Skin epidermis (tissue), 12 donors: Measurements from ENCODE around the gene TPM1.
A peak's percentile ranks its signal among the peaks of the same experiment; 100 is the strongest.

ENCODE experiments used
- H3K27ac ChIP-seq, 21 experiments: fragments of 200-600 bp; sonication (generic) in 11 of 21; one replicate each; pipeline ENCODE4 v1.5.0; 2020; ENCODE audit warnings: mild to moderate bottlenecking in 3 of 21, inconsistent platforms in 2 of 21, moderate library complexity in 2 of 21
- H3K4me3 ChIP-seq, 7 experiments: fragments of 200-600 bp; sonication (generic) in 2 of 7; one replicate each; pipeline ENCODE4 v1.5.0; 2020; ENCODE audit warnings: inconsistent platforms in 2 of 7, mild to moderate bottlenecking in 2 of 7, moderate library complexity in 1 of 7

The TPM1 gene

GRCh38 chr15:63014578-63014977 is 28.0 kb upstream of the TPM1 start:
- Histone ChIP-seq H3K4me3 (no peak overlapping the region), H3K27ac (peak overlapping the region in 1 of 21 experiments; percentile 37)

- Histone ChIP-seq H3K4me3 (no peak overlapping the region), H3K27ac (peak overlapping the region in 8 of 21 experiments; percentile 1 to 59 (median 34))
Measured at GRCh38 chr15:63015618-63016017, 26.9 kb upstream of the TPM1 start.

GRCh38 chr15:63016234-63016633 is 26.3 kb upstream of the TPM1 start:
- H3K4me3 ChIP-seq, result no peak overlapping the region
- H3K27ac ChIP-seq, result peak overlapping the region in 8 of 21 experiments; percentile 1 to 59 (median 18)

- H3K4me3 ChIP-seq, result no peak overlapping the region
- H3K27ac ChIP-seq, result no peak overlapping the region
Measured at GRCh38 chr15:63018639-63019038, 23.9 kb upstream of the TPM1 start.

GRCh38 chr15:63019511-63020109 is 22.9 kb upstream of the TPM1 start:
- Histone ChIP-seq H3K27ac (peak overlapping the region in 1 of 21 experiments; percentile 36), H3K4me3 (no peak overlapping the region)

GRCh38 chr15:63020128-63020527 is 22.4 kb upstream of the TPM1 start:
- Histone ChIP-seq H3K4me3 (no peak overlapping the region), H3K27ac (peak overlapping the region in 1 of 21 experiments; percentile 24)

- no peak overlapping the region for H3K27ac ChIP-seq
- H3K4me3 ChIP-seq, result no peak overlapping the region
Measured at GRCh38 chr15:63020759-63021430, 21.7 kb upstream of the TPM1 start.

- H3K27ac ChIP-seq, result no peak overlapping the region
Measured at GRCh38 chr15:63022181-63022580, 20.4 kb upstream of the TPM1 start.

GRCh38 chr15:63022663-63023062 is 19.9 kb upstream of the TPM1 start:
- peak overlapping the region in 1 of 21 experiments; percentile 11 for H3K27ac ChIP-seq
- H3K4me3 ChIP-seq, result no peak overlapping the region

More at GRCh38 chr15:63022181-63022580, 20.4 kb upstream of the TPM1 start:
- H3K4me3 ChIP-seq, result no peak overlapping the region

GRCh38 chr15:63023351-63023945 is 19.1 kb upstream of the TPM1 start:
- Histone ChIP-seq H3K4me3 (no peak overlapping the region), H3K27ac (peak overlapping the region in 6 of 21 experiments; percentile 26 to 50 (median 30))

GRCh38 chr15:63025460-63025859 is 17.1 kb upstream of the TPM1 start:
- H3K4me3 ChIP-seq, result no peak overlapping the region
- no peak overlapping the region for H3K27ac ChIP-seq

GRCh38 chr15:63027646-63028045 is 14.9 kb upstream of the TPM1 start:
- Histone ChIP-seq H3K27ac (no peak overlapping the region), H3K4me3 (no peak overlapping the region)

GRCh38 chr15:63028442-63029110 is 14.0 kb upstream of the TPM1 start:
- H3K4me3 ChIP-seq, result no peak overlapping the region
- no peak overlapping the region for H3K27ac ChIP-seq

GRCh38 chr15:63029676-63030075 is 12.9 kb upstream of the TPM1 start:
- Histone ChIP-seq H3K27ac (peak overlapping the region in 2 of 21 experiments; percentile 2 to 26), H3K4me3 (no peak overlapping the region)

- Histone ChIP-seq H3K4me3 (no peak overlapping the region), H3K27ac (peak overlapping the region in 2 of 21 experiments; percentile 2 to 26)
Measured at GRCh38 chr15:63030101-63030551, 12.4 kb upstream of the TPM1 start.

GRCh38 chr15:63034578-63034977 is 8.0 kb upstream of the TPM1 start:
- Histone ChIP-seq H3K27ac (no peak overlapping the region), H3K4me3 (no peak overlapping the region)

- no peak overlapping the region for H3K27ac ChIP-seq
Measured at GRCh38 chr15:63035253-63035652, 7.3 kb upstream of the TPM1 start.

GRCh38 chr15:63035977-63036376 is 6.6 kb upstream of the TPM1 start:
- no peak overlapping the region for H3K4me3 ChIP-seq

More at GRCh38 chr15:63035253-63035652, 7.3 kb upstream of the TPM1 start:
- H3K4me3 ChIP-seq, result no peak overlapping the region

GRCh38 chr15:63037976-63038720 is 4.4 kb upstream of the TPM1 start:
- peak overlapping the region in 2 of 21 experiments; percentile 36 to 37 for H3K27ac ChIP-seq

More at GRCh38 chr15:63035977-63036376, 6.6 kb upstream of the TPM1 start:
- H3K27ac ChIP-seq, result no peak overlapping the region

More at GRCh38 chr15:63037976-63038720, 4.4 kb upstream of the TPM1 start:
- H3K4me3 ChIP-seq, result no peak overlapping the region
